Spleen (tissue), 7 donors: ENCODE results near the gene TEX14.

Experiments used
- CTCF ChIP-seq, 11 experiments: fragments of 200-600 bp in 7 of 11; fragments of 450-650 bp in 4 of 11; sonication (generic) in 4 of 11; IDR thresholded peaks in 8 of 11; conservative IDR thresholded peaks in 3 of 11; 1 replicate in 7 of 11; 2 replicates in 4 of 11; pipeline versions ENCODE4 v1.4.0 to v1.8.0; 2016 to 2021; ENCODE audit warnings: antibody characterized with exemption in 11 of 11, inconsistent platforms in 4 of 11, mild to moderate bottlenecking in 1 of 11
- POLR2A ChIP-seq, 3 donors: fragments of 450-650 bp; IDR thresholded peaks; one replicate each; pipeline ENCODE4 v1.5.1; 2017; ENCODE audit warnings: antibody characterized with exemption in 3 of 3, mild to moderate bottlenecking in 1 of 3
- POLR2AphosphoS5 ChIP-seq, 3 donors: sonication (generic); formaldehyde crosslinking; IDR thresholded peaks; one replicate each; pipeline ENCODE4 v1.5.1; 2017; ENCODE audit warnings: antibody characterized with exemption in 3 of 3
- donor health status: DM: no; HTN: no; CAD: no; lungs with moderate emphysema.
- donor health status: DM: no; HTN: no; CAD: no.
- donor health status: DM: no; HTN: no; CAD: no.

GRCh38 chr17:58632324-58633314 is 59.2 kb downstream of the TEX14 start:
- TF ChIP-seq CTCF (IDR thresholded peaks at IDR 0.05 in 8 of 11, conservative IDR thresholded peaks at IDR 0.05 in 3 of 11) (no peak), POLR2A (IDR thresholded peaks at IDR 0.05) (no peak), POLR2AphosphoS5 (IDR thresholded peaks at IDR 0.05) (no peak)
